Measurements from ENCODE around the gene KRTAP5-2. TPM values are rescaled to one million over a fixed set of nuclear protein-coding genes. Genes with fewer than 3 reads are reported as not detected.

The KRTAP5-2 gene
- total and polyA plus RNA-seq, 9 of the 15 experiments (the other 6 are each of a cell fraction or from before 2014, with no cell fraction given) = not detected

- H2AFZ ChIP-seq (ENCODE audit: low read depth, low read length) = no peak overlapping the region
- H3K9me3 ChIP-seq (replicated peaks; ENCODE audit: control insufficient read depth, insufficient read depth, low read depth, low read length) = no peaks in the 10 kb centered on the region
- H3K4me2 ChIP-seq (ENCODE audit: insufficient read depth, low read length) = no peak overlapping the region
- H3K4me1 ChIP-seq (replicated peaks in 1 of 2; ENCODE audit: control insufficient read depth in 2 of 2, insufficient read depth in 2 of 2, low read length in 2 of 2) = peaks cover 0 to 9% of the 10 kb centered on the region in 2 experiments; a peak in 2 of 5 replicates
- DNase-seq (ENCODE audit: extremely low read depth in 1 of 4, low spot score in 3 of 4) (no peak), FAIRE-seq (no peak), ATAC-seq (no peak)
- in situ Hi-C loops (cut with MboI) = no loop called here
- TF ChIP-seq RCOR1 (IDR thresholded peaks at IDR 0.05; ENCODE audit: borderline replicate concordance in 1 of 2, low read depth in 2 of 2, low read length in 2 of 2) (no peak), ZNF561 (CRISPR knock-in tag; conservative IDR thresholded peaks at IDR 0.05) (no peak), ZNF740 (CRISPR knock-in tag; IDR thresholded peaks at IDR 0.05) (no peak), ZNF740 (tag; IDR thresholded peaks at IDR 0.05) (no peak), ZNF707 (CRISPR knock-in tag; conservative IDR thresholded peaks at IDR 0.05) (no peak)
- TF ChIP-seq, protein P1, sequence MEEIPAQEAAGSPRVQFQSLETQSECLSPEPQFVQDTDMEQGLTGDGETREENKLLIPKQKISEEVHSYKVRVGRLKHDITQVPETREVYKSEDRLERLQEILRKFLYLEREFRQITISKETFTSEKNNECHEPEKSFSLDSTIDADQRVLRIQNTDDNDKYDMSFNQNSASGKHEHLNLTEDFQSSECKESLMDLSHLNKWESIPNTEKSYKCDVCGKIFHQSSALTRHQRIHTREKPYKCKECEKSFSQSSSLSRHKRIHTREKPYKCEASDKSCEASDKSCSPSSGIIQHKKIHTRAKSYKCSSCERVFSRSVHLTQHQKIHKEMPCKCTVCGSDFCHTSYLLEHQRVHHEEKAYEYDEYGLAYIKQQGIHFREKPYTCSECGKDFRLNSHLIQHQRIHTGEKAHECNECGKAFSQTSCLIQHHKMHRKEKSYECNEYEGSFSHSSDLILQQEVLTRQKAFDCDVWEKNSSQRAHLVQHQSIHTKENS (CRISPR knock-in tag; IDR thresholded peaks at IDR 0.05) = no peak
- TF ChIP-seq, protein P2, sequence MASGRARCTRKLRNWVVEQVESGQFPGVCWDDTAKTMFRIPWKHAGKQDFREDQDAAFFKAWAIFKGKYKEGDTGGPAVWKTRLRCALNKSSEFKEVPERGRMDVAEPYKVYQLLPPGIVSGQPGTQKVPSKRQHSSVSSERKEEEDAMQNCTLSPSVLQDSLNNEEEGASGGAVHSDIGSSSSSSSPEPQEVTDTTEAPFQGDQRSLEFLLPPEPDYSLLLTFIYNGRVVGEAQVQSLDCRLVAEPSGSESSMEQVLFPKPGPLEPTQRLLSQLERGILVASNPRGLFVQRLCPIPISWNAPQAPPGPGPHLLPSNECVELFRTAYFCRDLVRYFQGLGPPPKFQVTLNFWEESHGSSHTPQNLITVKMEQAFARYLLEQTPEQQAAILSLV (tag; IDR thresholded peaks at IDR 0.05) = no peak
- TF ChIP-seq, protein P3, sequence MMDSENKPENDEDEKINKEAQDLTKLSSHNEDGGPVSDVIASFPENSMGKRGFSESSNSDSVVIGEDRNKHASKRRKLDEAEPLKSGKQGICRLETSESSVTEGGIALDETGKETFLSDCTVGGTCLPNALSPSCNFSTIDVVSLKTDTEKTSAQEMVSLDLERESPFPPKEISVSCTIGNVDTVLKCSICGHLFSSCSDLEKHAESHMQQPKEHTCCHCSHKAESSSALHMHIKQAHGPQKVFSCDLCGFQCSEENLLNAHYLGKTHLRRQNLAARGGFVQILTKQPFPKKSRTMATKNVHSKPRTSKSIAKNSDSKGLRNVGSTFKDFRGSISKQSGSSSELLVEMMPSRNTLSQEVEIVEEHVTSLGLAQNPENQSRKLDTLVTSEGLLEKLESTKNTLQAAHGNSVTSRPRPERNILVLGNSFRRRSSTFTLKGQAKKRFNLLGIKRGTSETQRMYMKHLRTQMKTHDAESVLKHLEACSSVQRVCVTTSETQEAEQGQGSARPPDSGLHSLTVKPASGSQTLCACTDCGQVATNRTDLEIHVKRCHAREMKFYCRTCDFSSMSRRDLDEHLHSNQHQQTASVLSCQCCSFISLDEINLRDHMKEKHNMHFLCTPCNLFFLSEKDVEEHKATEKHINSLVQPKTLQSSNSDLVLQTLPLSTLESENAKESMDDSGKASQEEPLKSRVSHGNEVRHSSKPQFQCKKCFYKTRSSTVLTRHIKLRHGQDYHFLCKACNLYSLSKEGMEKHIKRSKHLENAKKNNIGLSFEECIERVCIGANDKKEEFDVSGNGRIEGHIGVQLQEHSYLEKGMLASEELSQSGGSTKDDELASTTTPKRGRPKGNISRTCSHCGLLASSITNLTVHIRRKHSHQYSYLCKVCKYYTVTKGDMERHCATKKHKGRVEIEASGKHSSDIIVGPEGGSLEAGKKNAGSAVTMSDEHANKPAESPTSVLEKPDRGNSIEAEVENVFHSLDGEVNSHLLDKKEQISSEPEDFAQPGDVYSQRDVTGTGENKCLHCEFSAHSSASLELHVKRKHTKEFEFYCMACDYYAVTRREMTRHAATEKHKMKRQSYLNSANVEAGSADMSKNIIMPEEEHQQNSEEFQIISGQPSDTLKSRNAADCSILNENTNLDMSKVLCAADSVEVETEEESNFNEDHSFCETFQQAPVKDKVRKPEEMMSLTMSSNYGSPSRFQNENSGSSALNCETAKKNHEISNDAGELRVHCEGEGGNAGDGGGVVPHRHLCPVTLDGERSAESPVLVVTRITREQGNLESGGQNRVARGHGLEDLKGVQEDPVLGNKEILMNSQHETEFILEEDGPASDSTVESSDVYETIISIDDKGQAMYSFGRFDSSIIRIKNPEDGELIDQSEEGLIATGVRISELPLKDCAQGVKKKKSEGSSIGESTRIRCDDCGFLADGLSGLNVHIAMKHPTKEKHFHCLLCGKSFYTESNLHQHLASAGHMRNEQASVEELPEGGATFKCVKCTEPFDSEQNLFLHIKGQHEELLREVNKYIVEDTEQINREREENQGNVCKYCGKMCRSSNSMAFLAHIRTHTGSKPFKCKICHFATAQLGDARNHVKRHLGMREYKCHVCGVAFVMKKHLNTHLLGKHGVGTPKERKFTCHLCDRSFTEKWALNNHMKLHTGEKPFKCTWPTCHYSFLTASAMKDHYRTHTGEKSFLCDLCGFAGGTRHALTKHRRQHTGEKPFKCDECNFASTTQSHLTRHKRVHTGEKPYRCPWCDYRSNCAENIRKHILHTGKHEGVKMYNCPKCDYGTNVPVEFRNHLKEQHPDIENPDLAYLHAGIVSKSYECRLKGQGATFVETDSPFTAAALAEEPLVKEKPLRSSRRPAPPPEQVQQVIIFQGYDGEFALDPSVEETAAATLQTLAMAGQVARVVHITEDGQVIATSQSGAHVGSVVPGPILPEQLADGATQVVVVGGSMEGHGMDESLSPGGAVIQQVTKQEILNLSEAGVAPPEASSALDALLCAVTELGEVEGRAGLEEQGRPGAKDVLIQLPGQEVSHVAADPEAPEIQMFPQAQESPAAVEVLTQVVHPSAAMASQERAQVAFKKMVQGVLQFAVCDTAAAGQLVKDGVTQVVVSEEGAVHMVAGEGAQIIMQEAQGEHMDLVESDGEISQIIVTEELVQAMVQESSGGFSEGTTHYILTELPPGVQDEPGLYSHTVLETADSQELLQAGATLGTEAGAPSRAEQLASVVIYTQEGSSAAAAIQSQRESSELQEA (IDR thresholded peaks at IDR 0.05; ENCODE audit: low read depth) = no peak
- intact Hi-C loops (cut with micrococcal nuclease) = no loop called here
- H3K27me3 ChIP-seq (ENCODE audit: control insufficient read depth in 2 of 2, insufficient read depth in 2 of 2, low read length in 2 of 2) = peaks cover 8 to 63% of the 10 kb centered on the region in 2 experiments; a peak in 4 of 5 replicates
- no peak overlapping the region for H3K9ac ChIP-seq (ENCODE audit: insufficient read depth in 1 of 2, low read depth in 2 of 2, low read length in 2 of 2)
- H3K27ac ChIP-seq (ENCODE audit: extremely low read depth, low read depth, low read length) = no peak overlapping the region
- no peaks in the 10 kb centered on the region for H3K9me1 ChIP-seq (ENCODE audit: control insufficient read depth, insufficient read depth, low read length)
- ChIA-PET CTCF (ENCODE audit: low intra/inter-chr PET ratio) (interaction anchor here (0.6 to 1.0 kb wide), 2 partner anchors 13 to 364 kb away, joined by 3 read pairs; no protein-coding TSS in a partner anchor), POLR2A (no interaction called here)
- no peaks in the 10 kb centered on the region for H3K36me3 ChIP-seq (ENCODE audit: control insufficient read depth, insufficient read depth, low read length)
- H3K79me2 ChIP-seq (ENCODE audit: control insufficient read depth, insufficient read depth, low read length) = no peaks in the 10 kb centered on the region
- peaks cover 8% of the 10 kb centered on the region for H4K20me1 ChIP-seq (replicated peaks; ENCODE audit: control insufficient read depth, insufficient read depth, low read length)
- H3K4me3 ChIP-seq = no peak overlapping the region
- no TSS peak for BruUV-seq (replicated peaks)
- WGBS (ENCODE audit: insufficient coverage, low coverage, missing lambda C conversion rate) = 7% methylated on average over 15 of the region's 15 CpGs
Observed at GRCh38 chr11:1639666-1640065, 41.6 kb upstream of the KRTAP5-2 start.

Measured in K562 (cell line).